IMR-90 (cell line): ENCODE data around the gene THADA. TPM values are rescaled to one million over a fixed set of nuclear protein-coding genes. Genes with fewer than 3 reads are reported as not detected.

ENCODE experiments used
- ATAC-seq: fragments of 200-7000 bp; cut with Tn5 transposase; 2 replicates; pipeline ENCODE4 v1.9.1; 2020; ENCODE audit warnings: low read depth, mild to moderate bottlenecking, moderate library complexity
- BruUV-seq: library from RNA; stranded (reverse); fragments of 400-500 nt; replicated peaks from 2 replicates; lab custom pipeline; 2021; lab: Mats Ljungman, UMichigan
- CTCF ChIA-PET: fragments of 300-600 bp; formaldehyde crosslinking; extraction: SDS; loops from one replicate; lab custom pipeline; 2021; ENCODE audit warnings: antibody characterized with exemption; lab: Yijun Ruan, JAX
- POLR2A ChIA-PET: fragments of 300-600 bp; sonication (Branson Sonifier 250); formaldehyde crosslinking; loops from one replicate; lab custom pipeline; 2022; ENCODE audit warnings: antibody characterized with exemption; ENCODE audit not compliant: unreplicated experiment; lab: Charles Lee
- DNase-seq: peaks from one replicate; pipeline ENCODE4 v3.0.0; 2013
- H2AFZ ChIP-seq: replicated peaks from 2 replicates; pipeline ENCODE3; 2013; ENCODE audit warnings: low read length, mild to moderate bottlenecking; ENCODE audit not compliant: poor library complexity
- H2AK5ac ChIP-seq: 2 replicates; pipeline ENCODE4 v1.6.1; 2013; ENCODE audit warnings: low read depth, low read length, inconsistent platforms
- H2AK9ac ChIP-seq: replicated peaks from 2 replicates; pipeline ENCODE3; 2013; ENCODE audit warnings: mild to moderate bottlenecking, low read depth, low read length, moderate library complexity; ENCODE audit not compliant: poor library complexity
- H2BK120ac ChIP-seq: 2 replicates; pipeline ENCODE4 v1.6.1; 2013; ENCODE audit warnings: low read depth, low read length, inconsistent platforms
- H2BK15ac ChIP-seq: 3 replicates; pipeline ENCODE4 v1.6.1; 2013; ENCODE audit warnings: low read depth, low read length, inconsistent platforms
- H2BK20ac ChIP-seq: 2 replicates; pipeline ENCODE4 v1.6.1; 2013; ENCODE audit warnings: low read depth, mild to moderate bottlenecking, inconsistent platforms, low read length, moderate library complexity
- H2BK5ac ChIP-seq: 2 replicates; pipeline ENCODE4 v1.6.1; 2013; ENCODE audit warnings: mild to moderate bottlenecking, low read depth, low read length, inconsistent platforms; ENCODE audit not compliant: poor library complexity, severe bottlenecking
- H3K14ac ChIP-seq: replicated peaks from 2 replicates; pipeline ENCODE4 v1.6.1; 2013; ENCODE audit warnings: low read depth, low read length, inconsistent platforms
- H3K18ac ChIP-seq: 2 replicates; pipeline ENCODE4 v1.6.1; 2013; ENCODE audit warnings: low read depth, low read length, control low read depth
- H3K23ac ChIP-seq: 2 replicates; pipeline ENCODE4 v1.6.1; 2013; ENCODE audit warnings: low read depth, low read length, inconsistent platforms
- H3K27ac ChIP-seq: 2 replicates; pipeline ENCODE4 v1.5.1; 2013; ENCODE audit warnings: mild to moderate bottlenecking, control low read depth, low read length; ENCODE audit not compliant: insufficient read depth
- H3K27me3 ChIP-seq: 2 replicates; pipeline ENCODE4 v1.6.1; 2013; ENCODE audit warnings: low read length; ENCODE audit not compliant: control insufficient read depth, insufficient read depth
- H3K36me3 ChIP-seq: 2 replicates; pipeline ENCODE4 v1.6.1; 2013; ENCODE audit warnings: low read length, mixed read lengths; ENCODE audit not compliant: control insufficient read depth, insufficient read depth
- H3K4ac ChIP-seq: 2 replicates; pipeline ENCODE4 v1.6.1; 2013; ENCODE audit warnings: low read depth, low read length, inconsistent platforms
- H3K4me1 ChIP-seq: 2 replicates; pipeline ENCODE4 v1.6.1; 2013; ENCODE audit warnings: low read length, mixed read lengths; ENCODE audit not compliant: control insufficient read depth, insufficient read depth
- H3K4me2 ChIP-seq: 2 replicates; pipeline ENCODE4 v1.6.1; 2013; ENCODE audit warnings: low read depth, mild to moderate bottlenecking, control low read depth, low read length, moderate library complexity
- H3K4me3 ChIP-seq: 2 replicates; pipeline ENCODE4 v1.5.1; 2013; ENCODE audit warnings: low read depth, mild to moderate bottlenecking, control low read depth, low read length, moderate library complexity; ENCODE audit not compliant: insufficient read depth
- H3K56ac ChIP-seq: 2 replicates; pipeline ENCODE4 v1.6.1; 2013; ENCODE audit warnings: low read length, inconsistent platforms; ENCODE audit not compliant: insufficient read depth; ENCODE audit errors: extremely low read depth
- H3K79me1 ChIP-seq, 2 experiments: 2 replicates each; pipeline ENCODE4 v1.6.1; 2013; ENCODE audit warnings: low read length in 2 of 2, inconsistent platforms in 1 of 2, low read depth in 1 of 2
- H3K9ac ChIP-seq: 2 replicates; pipeline ENCODE4 v1.6.1; 2013; ENCODE audit warnings: low read depth, low read length, control low read depth
- H3K9me1 ChIP-seq: 2 replicates; pipeline ENCODE4 v1.6.1; 2013; ENCODE audit warnings: low read length, inconsistent platforms; ENCODE audit not compliant: insufficient read depth
- H3K9me3 ChIP-seq: 2 replicates; pipeline ENCODE4 v1.6.1; 2013; ENCODE audit warnings: low read length; ENCODE audit not compliant: control insufficient read depth, insufficient read depth
- H4K20me1 ChIP-seq: 2 replicates; pipeline ENCODE4 v1.6.1; 2013; ENCODE audit warnings: low read length, inconsistent platforms; ENCODE audit not compliant: insufficient read depth
- H4K5ac ChIP-seq: 2 replicates; pipeline ENCODE4 v1.6.1; 2013; ENCODE audit warnings: mild to moderate bottlenecking, low read depth, low read length, control low read depth
- H4K8ac ChIP-seq, 2 experiments: 2 replicates each; pipeline ENCODE4 v1.6.1; 2013; ENCODE audit warnings: low read depth in 2 of 2, low read length in 2 of 2, control low read depth in 1 of 2, inconsistent platforms in 1 of 2
- H4K91ac ChIP-seq: 2 replicates; pipeline ENCODE4 v1.6.1; 2013; ENCODE audit warnings: low read depth, low read length, inconsistent platforms; ENCODE audit not compliant: insufficient read depth
- CEBPB ChIP-seq: IDR thresholded peaks from 2 replicates; pipeline ENCODE4 v1.6.1; 2012; ENCODE audit warnings: low read depth, low read length, improper control_type of control experiment
- RAD21 ChIP-seq: IDR thresholded peaks from 2 replicates; pipeline ENCODE4 v1.6.1; 2012; ENCODE audit warnings: low read length, improper control_type of control experiment
- SMC3 ChIP-seq: fragments of 150-350 bp; IDR thresholded peaks from 2 replicates; pipeline ENCODE4 v1.6.1; 2016; ENCODE audit warnings: low read depth, mild to moderate bottlenecking, antibody characterized with exemption, low read length, moderate library complexity
- WGBS, 2 experiments: methylation state at CpG; one replicate each; pipeline versions ENCODE4 v1.1.5 to v1.1.7; 2013; ENCODE audit warnings: missing lambda C conversion rate in 2 of 2; ENCODE audit not compliant: insufficient read length in 1 of 2; ENCODE audit errors: extremely low coverage in 2 of 2; 5-methylcytosine and 5-hydroxymethylcytosine counted together
- dilution Hi-C: fragments of 300-500 bp; cut with HindIII; formaldehyde crosslinking; loops from one replicate; pipeline ENCODE4 v1.14.3; 2018; ENCODE audit warnings: low sequenced_read_pairs; ENCODE audit not compliant: unreplicated experiment
- in situ Hi-C: fragments of 300-500 bp; cut with MboI; formaldehyde crosslinking; loops from 3 replicates; pipeline ENCODE4 v1.14.3; 2019; ENCODE audit warnings: low sequenced_read_pairs, inconsistent platforms, mixed read lengths
- intact Hi-C: fragments of 100-400 bp; cut with micrococcal nuclease; formaldehyde crosslinking; loops from 2 replicates; pipeline ENCODE4 v1.10.0; 2022
- polyA plus RNA-seq, 3 experiments: library from polyadenylated mRNA; depleted of rRNA; stranded (reverse); fragments of >200 nt; gene quantifications; 2 replicates each; pipeline ENCODE4 v1.2.3, GENCODE V29; 2012; ENCODE audit warnings: low replicate concordance in 1 of 3
- total RNA-seq: library from RNA; depleted of rRNA; stranded (reverse); fragments of >200 nt; gene quantifications from 2 replicates; pipeline ENCODE4 v1.2.3, GENCODE V29; 2012
- TF ChIP-seq, protein P1 (sequence below): conservative IDR thresholded peaks from 2 replicates; pipeline ENCODE4 v1.5.1; 2012; ENCODE audit warnings: mild to moderate bottlenecking, low read depth, low read length, improper control_type of control experiment

The THADA gene
- total and polyA plus RNA-seq, 2 of the 4 experiments (the other 2 are of a cell fraction): 10.5 to 21.3 TPM

DNA sequence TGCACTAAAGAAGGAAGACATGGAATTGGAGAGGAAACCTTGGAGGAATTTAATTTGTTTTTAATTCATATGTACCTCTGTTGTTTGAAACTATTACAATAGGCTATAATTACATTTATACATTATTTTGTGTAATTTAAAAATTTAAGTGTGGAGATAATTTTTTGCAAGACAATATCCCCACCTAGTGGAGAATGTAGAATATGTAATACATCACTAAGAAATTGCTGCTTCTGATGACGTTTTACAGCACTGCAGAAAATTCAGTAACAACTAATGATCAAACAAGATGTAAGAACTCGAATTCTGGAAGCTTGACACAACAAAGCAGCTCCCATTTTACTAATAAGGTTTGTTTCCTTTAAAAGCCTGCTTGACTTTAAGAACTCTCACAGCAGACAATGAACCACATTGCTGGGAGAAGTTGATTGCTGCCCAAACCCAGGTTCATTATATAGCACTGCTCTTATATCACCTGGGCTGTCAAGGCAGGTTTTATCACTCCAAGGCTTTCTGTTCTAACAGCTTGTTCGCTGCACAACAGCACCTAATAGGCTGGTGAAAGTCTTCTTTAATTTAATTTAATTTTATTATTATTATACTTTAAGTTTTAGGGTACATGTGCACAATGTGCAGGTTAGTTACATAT is 53.4 kb downstream of the THADA start:
- H2BK120ac ChIP-seq: no peak overlapping the region
- no peak for TF ChIP-seq CEBPB
- peak; percentile 56 for TF ChIP-seq SMC3
- TF ChIP-seq, protein P1, sequence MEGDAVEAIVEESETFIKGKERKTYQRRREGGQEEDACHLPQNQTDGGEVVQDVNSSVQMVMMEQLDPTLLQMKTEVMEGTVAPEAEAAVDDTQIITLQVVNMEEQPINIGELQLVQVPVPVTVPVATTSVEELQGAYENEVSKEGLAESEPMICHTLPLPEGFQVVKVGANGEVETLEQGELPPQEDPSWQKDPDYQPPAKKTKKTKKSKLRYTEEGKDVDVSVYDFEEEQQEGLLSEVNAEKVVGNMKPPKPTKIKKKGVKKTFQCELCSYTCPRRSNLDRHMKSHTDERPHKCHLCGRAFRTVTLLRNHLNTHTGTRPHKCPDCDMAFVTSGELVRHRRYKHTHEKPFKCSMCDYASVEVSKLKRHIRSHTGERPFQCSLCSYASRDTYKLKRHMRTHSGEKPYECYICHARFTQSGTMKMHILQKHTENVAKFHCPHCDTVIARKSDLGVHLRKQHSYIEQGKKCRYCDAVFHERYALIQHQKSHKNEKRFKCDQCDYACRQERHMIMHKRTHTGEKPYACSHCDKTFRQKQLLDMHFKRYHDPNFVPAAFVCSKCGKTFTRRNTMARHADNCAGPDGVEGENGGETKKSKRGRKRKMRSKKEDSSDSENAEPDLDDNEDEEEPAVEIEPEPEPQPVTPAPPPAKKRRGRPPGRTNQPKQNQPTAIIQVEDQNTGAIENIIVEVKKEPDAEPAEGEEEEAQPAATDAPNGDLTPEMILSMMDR: peak; percentile 58
- peak; percentile 72 for TF ChIP-seq RAD21
- H3K23ac ChIP-seq: no peak overlapping the region
- no peak overlapping the region for H3K14ac ChIP-seq
- H3K9me3 ChIP-seq: no peaks in the 10 kb centered on the region
- no peak overlapping the region for H3K4me3 ChIP-seq
- no peak overlapping the region for H2AK5ac ChIP-seq
- H4K5ac ChIP-seq: no peak overlapping the region
- intact Hi-C loops: loop anchor here (1.0 to 5.0 kb wide), 3 partner anchors 35 to 683 kb away; no protein-coding TSS in a partner anchor
- H3K79me1 ChIP-seq: no peaks in the 10 kb centered on the region
- BruUV-seq: no TSS peak
- H3K27ac ChIP-seq: no peak overlapping the region
- H2BK5ac ChIP-seq: no peak overlapping the region
- no peaks in the 10 kb centered on the region for H3K36me3 ChIP-seq
- no peak overlapping the region; a peak in 1 of 4 replicates for H4K8ac ChIP-seq
- no peak overlapping the region for H2AK9ac ChIP-seq
- DNase-seq (peak; percentile 68), ATAC-seq (peak; percentile 77)
- no peak overlapping the region for H2BK20ac ChIP-seq
- ChIA-PET POLR2A (no interaction called here), CTCF (interaction anchor here (1.2 kb wide), 1 partner anchor 13 kb away, joined by 5 read pairs; no protein-coding TSS in a partner anchor)
- no peak overlapping the region for H2AFZ ChIP-seq
- dilution Hi-C loops: no loop called here
- peaks cover 7% of the 10 kb centered on the region for H3K4me1 ChIP-seq
- H3K4me2 ChIP-seq: no peak overlapping the region
- no peaks in the 10 kb centered on the region for H4K20me1 ChIP-seq
- no peak overlapping the region for H3K56ac ChIP-seq
- H3K27me3 ChIP-seq: no peaks in the 10 kb centered on the region
- in situ Hi-C loops: no loop called here
- no peak overlapping the region for H3K18ac ChIP-seq
- H3K9me1 ChIP-seq: peaks cover 9% of the 10 kb centered on the region
- H3K4ac ChIP-seq: no peak overlapping the region
- no peak overlapping the region for H4K91ac ChIP-seq
- WGBS, 2 experiments: no CpG with 5 or more reads among the region's 3 CpGs
- H3K9ac ChIP-seq: no peak overlapping the region
- no peak overlapping the region for H2BK15ac ChIP-seq
